DMS 273 (cell line): Measurements from ENCODE around the gene RFX4.
A peak's percentile ranks its signal among the peaks of the same experiment; 100 is the strongest.

Experiments used
- DNase-seq: peaks from one replicate; lab custom pipeline; 2025; ENCODE audit not compliant: unreplicated experiment; lab: John Stamatoyannopoulos, UW

Gene RFX4

DNA sequence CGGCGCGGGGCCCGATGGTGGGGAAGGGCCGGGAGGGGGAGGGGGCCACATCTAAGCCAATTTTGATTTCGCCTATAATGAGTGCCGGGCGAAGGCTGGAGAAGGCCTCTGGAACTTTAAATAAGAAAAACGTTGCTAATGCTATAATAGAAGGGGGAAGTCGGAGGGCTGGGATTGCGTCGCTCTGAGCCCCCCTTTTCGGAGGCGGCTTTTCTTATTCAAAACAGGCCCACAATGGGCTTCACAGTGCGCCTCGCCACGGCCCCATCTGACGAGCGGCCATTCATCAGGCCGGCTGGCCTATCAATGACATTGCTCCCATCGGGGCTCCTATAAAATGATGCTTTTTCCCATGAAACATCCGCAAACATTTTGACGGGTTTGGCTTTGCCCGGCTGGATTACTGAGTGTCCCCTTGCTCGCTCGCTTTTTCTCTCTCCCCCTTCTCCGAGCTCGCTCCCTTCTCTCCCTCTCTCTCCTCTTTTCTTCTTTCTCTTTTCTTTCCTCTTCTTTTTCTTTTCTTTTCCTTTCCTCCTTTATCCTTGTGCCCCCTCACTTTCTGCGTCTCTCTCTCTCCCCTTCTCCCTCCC lies at the start of gene RFX4:
Gene RFX4, plus strand, starts transcription at position 364 of the 590 bp plus-strand sequence. CDS start 317 bp downstream, outside the sequence.
- peak; percentile 15 for DNase-seq

DNA sequence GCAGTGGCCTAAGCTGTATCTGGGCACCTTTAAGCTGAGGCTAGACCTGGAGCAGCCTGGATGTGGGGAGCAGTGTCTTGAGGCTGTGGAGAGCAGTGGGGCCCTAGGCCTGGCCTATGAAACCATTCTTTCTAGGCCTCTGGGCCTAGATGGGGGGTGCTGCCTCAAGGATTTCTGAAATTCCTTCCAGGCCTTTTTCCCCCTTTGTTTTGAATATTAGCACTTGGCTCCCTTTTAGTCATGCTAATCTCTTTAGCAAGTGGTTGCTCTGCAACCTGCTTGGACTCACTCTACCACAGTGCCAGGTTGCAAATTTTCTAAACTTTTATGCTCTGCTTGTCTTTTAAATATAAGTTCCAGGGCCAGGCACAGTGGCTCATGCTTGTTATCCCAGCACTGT lies 41.6 kb upstream of the RFX4 start:
- DNase-seq = no peak

DNA sequence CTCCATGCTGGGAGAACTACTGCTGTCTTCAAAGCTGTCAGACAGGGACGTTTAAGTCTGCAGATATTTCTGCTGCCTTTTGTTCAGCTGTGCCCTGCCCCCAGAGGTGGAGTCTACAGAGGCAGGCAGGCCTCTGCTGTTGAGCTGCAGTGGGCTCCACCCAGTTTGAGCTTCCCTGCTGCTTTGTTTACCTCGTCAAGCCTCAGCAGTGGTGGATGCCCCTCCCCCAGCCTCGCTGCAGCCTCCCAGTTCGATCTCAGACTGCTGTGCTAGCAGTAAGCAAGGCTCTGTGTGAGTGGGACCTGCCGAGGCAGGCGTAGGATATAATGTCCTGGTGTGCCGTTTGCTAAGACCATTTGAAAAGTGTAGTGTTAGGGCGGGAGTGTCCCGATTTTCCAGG lies 31.4 kb upstream of the RFX4 start:
- DNase-seq = no peak

DNA sequence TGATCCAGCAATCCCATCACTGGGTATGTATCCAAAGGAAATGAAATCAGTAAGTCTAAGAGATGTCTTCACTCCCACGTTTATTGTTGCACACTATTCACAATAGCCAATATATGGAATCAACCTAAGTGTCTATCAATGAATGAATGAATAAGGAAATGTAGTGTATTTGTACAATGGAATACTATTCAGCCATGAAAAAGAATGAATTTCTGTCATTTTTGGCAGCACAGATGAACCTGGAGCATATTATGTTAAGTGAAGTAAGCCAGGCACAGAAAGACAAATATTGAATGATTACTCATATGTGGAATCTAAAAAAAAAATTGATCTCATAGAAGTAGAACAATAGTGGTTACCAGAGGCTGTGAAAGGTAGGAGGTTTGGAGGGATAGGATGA lies 30.6 kb upstream of the RFX4 start:
- DNase-seq = no peak

DNA sequence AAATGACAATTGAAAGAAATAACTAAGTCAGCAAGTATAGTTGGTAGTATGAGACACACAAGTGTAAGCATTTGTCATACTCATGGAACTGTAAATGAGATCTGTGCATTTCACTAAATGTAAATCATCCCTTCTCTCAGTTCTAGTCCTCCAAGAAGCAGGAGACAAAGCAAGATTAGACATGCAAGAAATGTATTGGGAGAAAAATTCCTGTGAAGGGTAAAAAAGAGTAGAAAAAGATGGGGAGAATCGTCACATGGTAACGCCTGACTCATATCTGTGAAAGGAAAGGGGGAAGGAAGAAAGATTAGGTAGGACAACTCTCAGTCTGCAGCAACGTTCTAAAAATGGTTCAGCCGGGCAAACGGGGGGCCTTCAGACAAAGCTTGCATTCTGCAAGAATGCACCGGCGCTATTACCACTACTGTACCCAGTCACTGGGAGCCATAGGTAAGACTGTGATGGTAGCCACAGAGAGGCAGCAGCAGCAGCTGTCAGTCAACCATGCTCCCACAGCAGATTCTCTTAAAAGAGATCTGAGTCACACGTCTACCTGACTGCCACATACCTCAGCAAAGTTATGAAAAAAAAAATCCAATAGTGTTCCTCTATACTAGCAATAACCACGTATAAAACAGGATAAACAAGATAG lies 18.0 kb upstream of the RFX4 start:
- no peak for DNase-seq

DNA sequence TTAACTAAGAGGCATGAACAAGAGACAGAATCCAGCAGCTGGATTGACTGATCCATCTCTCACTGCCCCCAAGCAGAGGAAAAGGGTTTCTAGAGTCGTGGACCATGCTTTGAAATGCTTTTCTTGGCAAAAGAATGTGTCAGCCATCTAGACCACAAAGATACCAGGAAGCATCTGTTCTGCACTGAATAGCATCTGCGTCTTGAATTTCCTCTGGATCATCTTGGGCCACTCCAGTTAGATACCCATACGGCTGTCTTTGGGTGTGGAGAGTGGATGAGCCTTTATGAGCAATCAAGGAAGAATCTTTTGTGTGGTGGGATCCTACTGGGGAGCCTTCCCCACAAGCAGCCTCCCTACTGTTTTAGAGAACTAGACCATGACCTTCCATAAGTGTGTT lies 16.0 kb upstream of the RFX4 start:
- DNase-seq = no peak

DNA sequence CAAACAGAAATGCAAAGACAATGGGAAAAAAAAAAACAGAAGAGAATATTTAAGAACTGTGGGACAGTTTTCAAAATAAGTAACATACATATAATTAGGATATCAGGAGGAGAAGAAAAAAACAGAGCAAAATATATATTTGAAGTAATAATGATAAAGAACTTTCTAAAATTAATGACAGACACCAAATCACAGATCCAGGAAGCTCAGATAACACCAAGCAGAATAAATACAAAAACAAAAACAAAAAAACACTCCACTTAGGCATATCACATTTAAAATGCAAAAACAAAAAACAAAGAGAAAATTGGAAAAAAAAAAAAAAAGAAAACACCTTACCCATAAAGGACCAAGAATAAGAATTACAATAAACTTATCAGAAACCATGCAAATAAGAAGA lies 9.6 kb upstream of the RFX4 start:
- no peak for DNase-seq

DNA sequence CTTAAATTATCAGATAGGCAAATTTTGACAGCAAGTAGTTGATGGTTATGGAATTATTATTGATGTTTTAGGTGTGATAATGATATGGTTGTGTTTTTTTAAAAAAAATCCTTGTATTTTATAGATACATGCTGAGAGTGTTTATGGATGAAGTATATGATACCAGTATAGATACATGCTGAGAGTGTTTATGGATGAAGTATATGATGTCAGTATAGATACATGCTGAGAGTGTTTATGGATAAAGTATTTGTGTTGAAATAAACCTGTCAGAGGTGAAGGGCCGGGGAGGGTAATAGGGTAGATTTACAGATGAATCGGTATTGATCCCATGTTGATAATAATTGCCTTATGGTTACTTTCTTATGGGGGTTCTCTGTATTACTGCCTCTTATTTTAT lies 6.0 kb upstream of the RFX4 start:
- DNase-seq = no peak

DNA sequence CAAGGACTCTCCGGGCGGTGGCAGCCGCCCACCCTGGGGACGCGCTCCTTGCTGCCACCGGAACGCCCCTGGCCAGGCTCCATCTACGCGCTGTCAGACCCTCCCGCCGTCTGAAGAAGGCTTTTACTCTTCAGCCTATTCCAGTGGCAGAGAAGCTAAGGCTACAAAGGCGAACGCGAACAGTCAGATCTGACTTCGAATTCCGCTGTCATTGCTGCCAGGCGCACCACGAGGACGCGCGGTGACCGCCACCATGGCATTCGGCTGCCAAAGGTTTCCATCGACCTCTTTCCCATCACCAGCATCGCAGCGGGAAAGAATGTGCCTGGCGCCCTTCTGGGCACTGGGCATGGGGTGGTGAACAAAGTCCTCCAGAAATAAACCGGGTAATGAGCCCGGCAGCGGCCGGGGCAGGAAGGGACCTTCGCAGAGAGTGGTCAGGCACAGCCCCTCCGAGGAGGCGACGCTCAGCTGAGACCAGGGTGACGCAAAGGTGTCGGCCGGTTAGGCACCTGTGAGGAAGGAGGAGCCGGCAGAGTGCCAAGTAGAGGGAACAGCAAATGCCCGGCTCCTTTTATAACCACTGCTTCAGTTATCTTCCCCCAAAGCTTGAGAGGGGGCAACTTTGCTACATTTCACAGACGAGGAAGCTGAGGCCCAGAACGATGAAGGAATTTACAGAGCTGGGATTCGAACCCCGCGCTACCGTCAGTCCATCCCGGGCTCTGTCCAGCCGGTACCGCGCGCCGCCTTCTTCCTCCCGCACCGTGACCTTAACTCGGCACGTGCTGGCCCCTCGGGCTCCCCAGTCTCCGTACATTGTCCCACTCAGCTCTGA lies 1.9 kb upstream of the RFX4 start:
- DNase-seq = peak; percentile 16

DNA sequence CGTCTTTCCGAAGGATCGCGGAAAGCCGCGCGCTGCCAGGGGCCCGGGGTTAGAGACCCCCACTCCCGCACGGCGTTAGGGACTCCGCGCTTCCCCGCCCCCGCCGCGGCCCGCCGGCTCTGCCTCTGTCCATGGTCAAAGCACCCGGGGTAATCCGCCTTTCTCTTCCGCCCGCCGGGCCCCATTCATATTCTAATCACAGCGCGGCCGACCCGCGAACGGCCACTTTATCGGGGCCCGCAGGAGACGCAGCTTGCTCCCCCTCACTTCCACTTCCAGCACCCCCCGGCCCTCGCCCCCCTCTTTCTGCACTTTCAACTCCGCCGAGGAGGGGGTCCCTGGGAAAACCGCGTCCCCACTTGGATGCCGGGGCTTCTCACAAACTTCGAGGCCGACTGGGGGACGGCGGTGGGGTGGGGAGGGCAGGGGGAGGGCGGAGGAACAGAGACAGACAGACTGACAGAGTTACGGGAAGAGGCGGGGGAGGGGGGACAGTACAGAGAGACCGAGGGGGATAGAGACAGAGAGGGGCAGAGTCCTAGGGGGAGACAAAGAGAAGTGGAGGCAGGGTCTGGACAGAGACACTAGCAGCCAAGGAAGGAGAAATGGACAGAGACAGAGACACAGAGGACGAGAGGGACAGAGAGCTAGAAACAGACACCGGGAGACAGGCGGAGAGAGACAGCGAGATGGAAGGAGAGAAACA lies 1.1 kb upstream of the RFX4 start:
- DNase-seq = peak; percentile 34

DNA sequence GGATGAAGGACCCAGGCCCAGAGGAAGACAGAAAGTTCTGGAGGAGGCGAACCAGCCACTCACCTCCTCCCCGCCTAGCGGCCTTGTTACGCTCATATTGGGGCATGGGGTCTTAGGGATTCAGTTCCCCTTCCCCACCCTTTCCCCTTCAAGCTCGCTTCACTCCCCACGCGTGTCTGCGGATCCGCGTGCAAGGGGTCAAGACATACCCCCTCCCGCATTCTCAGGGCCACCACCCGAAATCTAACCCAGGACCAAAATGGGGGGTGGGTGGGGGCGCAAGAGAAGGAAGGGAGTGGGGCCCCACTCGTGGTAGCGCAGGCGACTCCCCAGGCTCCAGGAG lies 584 bp upstream of the RFX4 start:
- no peak for DNase-seq

DNA sequence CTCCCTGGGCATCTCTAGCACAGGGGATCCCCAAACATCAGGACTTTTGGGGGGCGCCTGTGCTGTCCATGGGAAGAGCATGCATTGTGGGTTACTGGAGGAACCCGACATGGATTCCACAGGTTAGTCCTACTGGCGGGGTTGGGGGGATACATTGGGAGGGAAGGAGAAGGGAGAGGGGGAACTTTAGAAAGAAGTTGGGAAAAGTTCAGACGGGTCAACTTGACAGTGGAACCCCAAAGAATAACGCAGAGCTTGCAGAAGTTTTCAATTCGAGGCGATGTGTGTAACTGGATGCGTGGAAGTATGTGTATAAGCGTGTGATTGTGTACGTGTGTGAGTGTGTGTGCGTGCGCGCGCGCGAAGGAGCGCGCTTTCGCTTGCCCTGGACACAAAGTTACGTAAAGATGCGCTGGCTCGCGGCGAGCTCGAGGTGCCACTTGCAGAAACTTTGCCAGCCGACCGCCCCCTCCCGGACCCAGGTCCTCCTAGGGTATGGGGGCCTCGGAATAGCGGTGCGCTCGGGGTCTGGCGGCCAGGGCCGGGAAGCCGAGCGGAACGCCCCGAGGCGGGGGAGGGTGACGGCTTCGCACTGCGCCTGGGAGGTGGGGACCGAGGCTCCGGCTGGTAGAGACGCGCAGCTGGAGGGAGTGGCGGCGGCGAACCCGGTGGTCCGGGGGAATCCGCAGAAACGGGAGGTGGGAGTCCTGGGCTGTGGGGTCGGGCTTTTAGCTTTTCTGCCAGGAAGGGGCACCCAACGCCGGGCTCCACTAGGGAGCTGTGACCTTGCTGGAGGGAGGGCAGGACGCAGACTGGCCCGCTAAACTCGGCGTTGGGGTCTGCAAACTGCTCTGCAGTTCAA lies 669 bp downstream of the RFX4 start:
- peak; percentile 38 for DNase-seq

DNA sequence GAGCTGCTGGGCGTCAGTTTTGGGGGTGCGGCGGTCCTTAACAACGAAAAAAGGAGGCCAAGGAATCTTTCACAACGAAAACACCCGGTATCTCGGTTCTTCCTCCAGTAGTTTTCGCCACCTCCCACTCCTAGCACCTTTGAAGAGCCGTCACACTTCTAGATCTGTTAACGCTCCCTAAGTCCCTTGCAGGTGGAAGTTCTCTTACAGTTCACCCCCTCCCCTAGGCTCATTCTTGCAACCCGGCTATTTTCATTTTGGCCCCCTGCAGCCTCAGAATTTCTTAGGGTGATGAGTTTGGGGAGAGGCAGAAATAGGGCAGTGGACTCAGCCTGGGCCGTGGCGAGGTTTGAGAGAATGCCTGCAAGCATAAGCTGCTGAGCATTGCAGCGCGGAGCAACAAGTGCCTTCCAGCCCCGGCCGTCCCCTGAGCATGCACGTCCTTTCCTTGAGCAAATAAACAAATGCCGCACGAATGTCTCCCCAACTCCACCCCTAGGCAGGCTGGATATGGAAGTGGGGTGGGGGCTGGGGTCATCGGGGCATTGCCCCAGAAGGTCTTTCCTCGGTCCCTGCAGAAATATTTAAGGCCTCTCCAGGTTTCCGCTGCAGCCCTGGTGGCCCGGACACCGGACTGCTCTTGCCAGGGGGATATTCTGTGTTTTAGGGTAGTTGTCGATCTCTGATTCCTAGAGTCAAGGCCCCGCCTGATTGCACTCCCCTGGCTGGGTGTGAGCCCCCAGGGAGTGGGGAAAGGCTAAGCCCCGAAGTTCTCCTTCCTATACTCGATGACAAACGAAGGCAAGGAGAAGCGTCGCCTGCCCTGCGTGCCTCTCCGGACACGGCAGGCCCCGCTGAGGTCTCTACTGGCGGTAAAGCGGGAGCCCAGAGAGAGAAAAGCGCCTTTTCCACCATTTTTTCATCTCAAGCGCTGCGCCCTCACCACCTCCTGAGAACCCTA lies 1.6 kb downstream of the RFX4 start:
- DNase-seq = no peak

DNA sequence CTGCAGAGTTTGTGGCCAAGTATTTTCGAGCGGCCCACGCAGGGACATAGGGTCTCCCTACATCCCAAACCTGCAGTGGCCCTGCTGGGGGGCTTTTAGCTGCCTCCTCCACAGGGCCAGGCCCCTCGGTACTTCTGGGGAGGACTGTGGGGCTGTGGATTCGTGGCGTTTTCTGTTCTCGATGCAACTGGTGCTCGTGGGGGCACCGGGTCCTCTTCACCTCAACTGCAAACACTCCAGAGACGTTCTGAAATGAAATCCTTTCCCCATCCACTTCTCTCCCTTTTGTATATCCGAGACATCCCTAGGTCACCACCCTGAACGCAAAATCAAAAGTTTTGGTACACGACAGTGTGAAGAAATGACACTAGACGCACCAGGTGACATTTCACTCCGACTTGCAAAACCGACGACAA lies 2.3 kb downstream of the RFX4 start:
- no peak for DNase-seq

DNA sequence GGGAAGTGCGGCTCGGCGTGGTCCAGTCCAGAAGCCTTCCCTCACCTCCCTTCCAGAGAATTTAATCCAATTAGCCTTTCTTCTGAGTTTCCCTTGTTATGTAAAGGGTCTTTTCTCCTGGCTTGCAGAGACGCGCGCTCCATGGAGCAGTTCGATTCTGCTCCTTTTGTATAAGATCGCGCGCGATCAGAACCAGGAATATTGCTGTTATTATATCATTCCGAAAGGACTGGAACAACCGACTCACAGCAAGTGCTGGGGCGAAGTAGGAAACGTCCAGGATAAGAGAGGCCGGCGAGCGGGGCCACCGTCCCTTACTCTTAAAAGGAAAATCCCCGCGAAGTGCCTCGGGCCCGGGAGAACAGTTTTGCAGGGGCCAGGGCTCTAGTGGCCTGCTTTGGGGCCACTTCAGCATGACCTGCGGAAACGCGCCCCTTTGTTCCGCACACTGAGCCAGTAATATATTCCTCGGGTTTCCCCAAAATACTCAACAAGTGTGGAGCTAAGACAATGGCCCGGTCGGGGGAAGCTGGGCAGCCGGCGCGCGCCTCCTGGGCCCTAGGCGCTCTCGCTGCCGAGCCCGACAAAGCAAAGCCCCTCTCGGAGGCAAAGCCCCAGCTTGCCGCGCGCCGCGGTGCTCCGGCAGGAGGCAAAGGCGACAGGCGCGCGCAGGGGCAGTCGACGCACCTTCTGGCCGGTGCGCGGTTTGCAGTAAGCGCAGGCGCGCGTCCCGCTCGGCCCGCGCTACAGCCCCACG lies 2.9 kb downstream of the RFX4 start:
- DNase-seq = peak; percentile 75

DNA sequence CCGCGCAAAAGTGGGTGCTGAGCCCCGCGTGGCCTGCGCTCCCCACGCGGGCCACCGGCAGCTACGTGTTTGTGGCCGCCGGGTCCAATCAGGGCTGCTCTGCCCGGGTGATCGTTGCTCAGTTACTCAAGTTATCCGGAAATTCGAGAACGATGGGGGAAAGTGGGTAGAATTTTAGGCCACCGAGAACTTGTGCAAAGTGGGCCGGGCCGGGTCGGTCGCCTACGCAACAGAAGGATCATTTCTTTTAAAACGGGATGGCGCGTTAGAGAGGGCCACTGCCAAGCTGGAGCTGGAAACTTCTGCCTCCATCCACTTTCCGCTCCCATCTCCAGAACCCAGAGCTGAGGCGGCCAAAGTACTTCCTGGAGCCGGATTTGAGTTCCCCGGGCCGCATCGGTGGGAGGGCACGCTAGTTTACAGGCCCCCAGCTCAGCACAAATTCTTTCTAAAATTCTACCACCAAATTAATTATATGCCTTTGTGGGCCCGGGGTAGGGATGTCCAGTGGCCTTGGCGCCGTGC lies 3.5 kb downstream of the RFX4 start:
- peak; percentile 57 for DNase-seq

DNA sequence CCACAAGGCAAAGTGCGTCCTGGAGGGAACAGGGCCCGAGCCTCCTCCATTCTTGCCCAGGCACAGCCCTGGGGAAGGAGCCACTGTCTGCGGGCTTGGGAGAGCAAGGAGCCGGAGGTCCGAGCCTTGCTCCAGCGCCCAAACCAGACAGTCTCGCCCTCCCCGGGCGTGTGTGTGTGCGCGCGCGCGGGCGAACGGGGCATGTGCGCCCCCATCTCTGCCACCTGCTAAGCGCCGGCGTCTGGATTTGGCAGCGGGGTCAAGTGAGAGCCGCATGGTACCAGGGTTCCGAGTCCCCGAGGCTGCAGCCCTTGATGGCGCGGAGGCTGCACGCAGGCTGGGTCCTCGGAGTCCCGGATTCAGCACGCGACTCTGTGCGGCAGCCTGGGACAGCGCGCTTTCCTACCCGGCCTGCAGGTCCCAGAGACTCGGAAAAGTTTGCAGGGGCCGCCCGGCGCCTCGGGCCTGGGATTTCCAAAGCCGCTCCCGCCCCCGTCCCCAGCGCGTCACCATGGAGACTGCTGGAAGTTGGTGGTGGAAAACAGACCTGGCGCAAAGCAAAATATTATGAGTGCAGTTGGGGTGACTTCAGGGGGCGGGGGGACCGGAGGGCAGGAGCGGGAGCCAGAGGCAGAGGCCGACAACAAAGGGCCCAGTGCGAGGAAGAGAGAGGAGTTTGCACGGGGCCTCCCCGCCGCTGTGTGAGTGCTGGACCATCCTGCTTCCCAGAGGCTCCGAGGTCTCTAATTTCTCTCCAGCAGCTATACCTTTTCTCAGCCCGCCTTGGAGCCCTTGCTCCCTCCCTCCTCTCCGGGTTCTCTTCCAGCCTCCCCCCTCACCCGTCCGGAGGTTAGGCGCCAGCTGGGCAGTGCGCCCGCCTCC lies 4.2 kb downstream of the RFX4 start:
- peak; percentile 86 for DNase-seq

DNA sequence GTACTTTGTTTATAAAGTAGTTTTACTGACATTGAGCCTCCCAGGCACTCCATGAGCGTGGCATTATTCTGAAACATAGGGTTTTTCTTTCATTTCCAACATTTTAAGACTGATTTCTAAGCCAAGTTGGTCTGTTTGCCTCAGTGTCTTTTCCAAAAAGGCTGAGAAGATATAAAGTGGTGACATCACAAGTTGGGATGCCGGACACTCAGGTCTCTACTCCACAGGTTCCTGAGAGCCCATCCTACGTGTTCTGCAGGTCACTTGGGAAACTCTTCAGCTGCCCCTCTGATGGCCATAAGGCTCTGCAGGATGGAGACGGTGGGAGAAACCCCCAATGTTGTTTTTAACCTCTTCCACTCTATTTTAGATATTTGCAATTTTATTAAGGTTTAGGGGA lies 6.0 kb downstream of the RFX4 start:
- DNase-seq = no peak
